Measurements from ENCODE around the gene SRSF4.
"Not testable (repeated sequence)": the region's sequence is repeated elsewhere in the genome, so short reads cannot be mapped to it uniquely, and the experiment has no call there.

Gene SRSF4

DNA sequence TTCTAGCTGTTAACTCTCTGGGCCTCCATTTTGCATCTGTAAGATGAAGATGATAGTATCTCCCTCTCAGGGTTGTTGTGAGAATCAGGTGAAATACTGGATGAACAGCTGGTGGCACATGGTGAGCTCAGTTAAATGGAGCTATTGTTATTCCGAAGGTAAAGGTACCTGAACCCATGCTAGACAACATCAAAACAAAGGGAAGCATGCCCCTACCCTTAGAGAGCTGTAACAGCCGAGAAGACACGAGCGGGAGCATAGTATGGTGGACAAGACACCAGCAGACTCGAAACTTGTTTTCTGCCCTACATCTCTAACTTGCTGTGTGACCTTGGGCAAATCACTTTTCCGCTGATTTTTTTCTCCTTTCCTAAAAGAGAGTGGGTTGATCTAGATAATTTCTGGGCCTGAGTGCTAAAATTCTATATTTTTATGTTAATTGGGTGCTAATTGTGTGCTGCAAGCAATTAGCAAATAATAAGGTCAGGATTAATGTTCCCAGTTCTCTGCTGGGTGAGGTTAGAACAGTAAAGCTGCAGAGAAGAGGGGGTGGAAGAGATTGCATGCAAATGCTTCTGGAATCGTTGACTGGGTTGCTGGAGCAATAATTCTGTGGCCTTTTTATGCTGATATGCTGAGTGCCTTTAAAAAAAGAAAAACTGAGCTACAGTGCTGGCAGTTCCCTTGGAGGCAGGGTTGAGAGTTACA, 68.8 kb downstream of the SRSF4 start:
- no peaks in the 10 kb centered on the region for H3K79me2 ChIP-seq (ENCODE audit: control insufficient read depth, low read length)
- no peaks in the 10 kb centered on the region for H3K9me2 ChIP-seq (replicated peaks; ENCODE audit: control insufficient read depth, low read length)
- TF ChIP-seq CTCF (IDR thresholded peaks at IDR 0.05; ENCODE audit: low read depth, low read length, poor library complexity, severe bottlenecking) (no peak), EZH2phosphoT487 (IDR thresholded peaks at IDR 0.05; ENCODE audit: borderline replicate concordance, low read length) (no peak)
- no peaks in the 10 kb centered on the region for H3K27me3 ChIP-seq (ENCODE audit: control insufficient read depth, low read length)
- no peak overlapping the region for H3K27ac ChIP-seq (ENCODE audit: low read depth, low read length)
- no peak overlapping the region for H3K4me3 ChIP-seq (ENCODE audit: low read length)
- no peaks in the 10 kb centered on the region for H3K9me3 ChIP-seq (ENCODE audit: control insufficient read depth, insufficient read depth, low read length)
- H3K4me1 ChIP-seq (ENCODE audit: control insufficient read depth, low read length): no peaks in the 10 kb centered on the region
- H3K36me3 ChIP-seq (ENCODE audit: control insufficient read depth, low read length): peaks cover 12% of the 10 kb centered on the region
- H3F3A ChIP-seq (ENCODE audit: control insufficient read depth, insufficient read depth): no peaks in the 10 kb centered on the region
- H4K20me1 ChIP-seq (ENCODE audit: control insufficient read depth, insufficient read depth, low read depth, low read length): no peaks in the 10 kb centered on the region
- H3K4me2 ChIP-seq (ENCODE audit: low read length): no peak overlapping the region

GRCh38 chr1:29108041-29108440, 73.7 kb downstream of the SRSF4 start:
- H3K9me3 ChIP-seq (ENCODE audit: control insufficient read depth, insufficient read depth, low read length); H3K4me3 ChIP-seq (ENCODE audit: low read length); H3K4me2 ChIP-seq (ENCODE audit: low read length); H3K36me3 ChIP-seq (ENCODE audit: control insufficient read depth, low read length); H3F3A ChIP-seq (ENCODE audit: control insufficient read depth, insufficient read depth); H3K79me2 ChIP-seq (ENCODE audit: control insufficient read depth, low read length); H4K20me1 ChIP-seq (ENCODE audit: control insufficient read depth, insufficient read depth, low read depth, low read length); H3K27me3 ChIP-seq (ENCODE audit: control insufficient read depth, low read length); H3K9me2 ChIP-seq (replicated peaks; ENCODE audit: control insufficient read depth, low read length); H3K27ac ChIP-seq (ENCODE audit: low read depth, low read length); H3K4me1 ChIP-seq (ENCODE audit: control insufficient read depth, low read length): not testable (repeated sequence)

- TF ChIP-seq CTCF (IDR thresholded peaks at IDR 0.05; ENCODE audit: low read depth, low read length, poor library complexity, severe bottlenecking): no peak
- no peak for TF ChIP-seq EZH2phosphoT487 (IDR thresholded peaks at IDR 0.05; ENCODE audit: borderline replicate concordance, low read length)
- Histone ChIP-seq H3K4me3 (ENCODE audit: low read length) (no peak overlapping the region), H3K9me3 (ENCODE audit: control insufficient read depth, insufficient read depth, low read length) (no peaks in the 10 kb centered on the region), H3F3A (ENCODE audit: control insufficient read depth, insufficient read depth) (no peaks in the 10 kb centered on the region), H3K36me3 (ENCODE audit: control insufficient read depth, low read length) (peaks cover 5% of the 10 kb centered on the region; the same call in 1 of the 2 replicates), H3K27me3 (ENCODE audit: control insufficient read depth, low read length) (no peaks in the 10 kb centered on the region), H3K4me2 (ENCODE audit: low read length) (no peak overlapping the region), H3K4me1 (ENCODE audit: control insufficient read depth, low read length) (no peaks in the 10 kb centered on the region), H3K27ac (ENCODE audit: low read depth, low read length) (no peak overlapping the region), H3K79me2 (ENCODE audit: control insufficient read depth, low read length) (no peaks in the 10 kb centered on the region), H4K20me1 (ENCODE audit: control insufficient read depth, insufficient read depth, low read depth, low read length) (no peaks in the 10 kb centered on the region), H3K9me2 (replicated peaks; ENCODE audit: control insufficient read depth, low read length) (no peaks in the 10 kb centered on the region)
Measured at GRCh38 chr1:29105822-29106221, 75.9 kb downstream of the SRSF4 start.

- TF ChIP-seq CTCF (IDR thresholded peaks at IDR 0.05; ENCODE audit: low read depth, low read length, poor library complexity, severe bottlenecking): no peak
- no peak for TF ChIP-seq EZH2phosphoT487 (IDR thresholded peaks at IDR 0.05; ENCODE audit: borderline replicate concordance, low read length)
- Histone ChIP-seq H3K36me3 (ENCODE audit: control insufficient read depth, low read length) (peaks cover 19% of the 10 kb centered on the region), H3K9me3 (ENCODE audit: control insufficient read depth, insufficient read depth, low read length) (no peaks in the 10 kb centered on the region)
Measured at GRCh38 chr1:29100487-29100886, 81.2 kb downstream of the SRSF4 start.

More at GRCh38 chr1:29100487-29100886, 81.2 kb downstream of the SRSF4 start:
- Histone ChIP-seq H3K4me1 (ENCODE audit: control insufficient read depth, low read length) (no peaks in the 10 kb centered on the region), H3K4me3 (ENCODE audit: low read length) (no peak overlapping the region), H3K27ac (ENCODE audit: low read depth, low read length) (no peak overlapping the region), H3K4me2 (ENCODE audit: low read length) (no peak overlapping the region), H3K79me2 (ENCODE audit: control insufficient read depth, low read length) (no peaks in the 10 kb centered on the region), H3F3A (ENCODE audit: control insufficient read depth, insufficient read depth) (no peaks in the 10 kb centered on the region), H4K20me1 (ENCODE audit: control insufficient read depth, insufficient read depth, low read depth, low read length) (no peaks in the 10 kb centered on the region), H3K9me2 (replicated peaks; ENCODE audit: control insufficient read depth, low read length) (no peaks in the 10 kb centered on the region), H3K27me3 (ENCODE audit: control insufficient read depth, low read length) (no peaks in the 10 kb centered on the region)
